Uterus (tissue), 4 donors: ENCODE data around the gene CDH13. TPM values are rescaled to one million over a fixed set of nuclear protein-coding genes. Genes with fewer than 3 reads are reported as not detected.

ENCODE experiments used
- DNase-seq, 2 donors: peaks; one replicate each; pipeline ENCODE4 v3.0.0-alpha.2; 2019 to 2020
- H3K27ac ChIP-seq, 2 donors: fragments of 200-600 bp; sonication (generic); 1 replicate in 1 of 2; 2 replicates in 1 of 2; pipeline ENCODE4 v1.5.1; 2016 to 2018
- H3K27me3 ChIP-seq, 2 donors: fragments of 200-600 bp; sonication (generic); one replicate each; pipeline ENCODE4 v1.5.1; 2018 to 2019; ENCODE audit warnings: control low read depth in 1 of 2
- H3K36me3 ChIP-seq, 2 donors: fragments of 200-600 bp; sonication (generic); one replicate each; pipeline ENCODE4 v1.5.1; 2019; ENCODE audit warnings: control low read depth in 1 of 2
- H3K4me1 ChIP-seq, 2 donors: fragments of 200-600 bp; sonication (generic); one replicate each; pipeline ENCODE4 v1.5.1; 2018 to 2019; ENCODE audit warnings: control low read depth in 1 of 2
- H3K4me3 ChIP-seq, 2 donors: fragments of 200-600 bp; sonication (generic); 1 replicate in 1 of 2; 2 replicates in 1 of 2; pipeline ENCODE4 v1.5.1; 2018 to 2019; ENCODE audit warnings: mild to moderate bottlenecking in 1 of 2
- H3K9me3 ChIP-seq, 2 donors: fragments of 200-600 bp; sonication (generic); one replicate each; pipeline ENCODE4 v1.5.1; 2019; ENCODE audit warnings: control low read depth in 1 of 2
- CTCF ChIP-seq, 4 experiments: fragments of 200-600 bp in 2 of 4; fragments of 450-650 bp in 2 of 4; sonication (generic) in 2 of 4; IDR thresholded peaks; one replicate each; pipeline ENCODE4 v1.5.1; 2016 to 2019; ENCODE audit warnings: antibody characterized with exemption in 4 of 4, mild to moderate bottlenecking in 2 of 4, moderate library complexity in 1 of 4
- POLR2A ChIP-seq, 2 donors: fragments of 450-650 bp; IDR thresholded peaks; one replicate each; pipeline ENCODE4 v1.6.1; 2016; ENCODE audit warnings: antibody characterized with exemption in 2 of 2, mild to moderate bottlenecking in 1 of 2, moderate library complexity in 1 of 2
- intact Hi-C: fragments of 100-400 bp; cut with DNase I; formaldehyde crosslinking; loops from one replicate; pipeline ENCODE4 v1.15.1; 2023; ENCODE audit warnings: low total_unique reads
- total RNA-seq, 4 donors: library from RNA; depleted of rRNA in 3 of 4; stranded (reverse); fragments of >200 nt in 3 of 4; gene quantifications; one replicate each; pipeline versions ENCODE4 v1.1.0 to v1.2.4, GENCODE V29; 2014 to 2023
- donor health status: DM: yes; HTN: yes; CAD: no.

CDH13 gene
- total RNA-seq, 4 donors from 2014 or later: 49.1 to 99.4 (median 82.7) TPM

- no peak for TF ChIP-seq POLR2A (IDR thresholded peaks at IDR 0.05)
- TF ChIP-seq CTCF (IDR thresholded peaks at IDR 0.05): no peak
- Histone ChIP-seq H3K4me1 (no peaks in the 10 kb centered on the region), H3K27me3 (no peaks in the 10 kb centered on the region), H3K36me3 (no peaks in the 10 kb centered on the region), H3K9me3 (no peaks in the 10 kb centered on the region), H3K27ac (no peak overlapping the region), H3K4me3 (no peak overlapping the region)
- intact Hi-C loops: no loop called here
- no peak for DNase-seq
These were observed 600.6 kb downstream of the CDH13 start for GRCh38 chr16:83227336-83227735.

GRCh38 chr16:83231729-83232128 is 605.0 kb downstream of the CDH13 start:
- H3K9me3 ChIP-seq: no peaks in the 10 kb centered on the region
- intact Hi-C loops: no loop called here
- H3K36me3 ChIP-seq: no peaks in the 10 kb centered on the region
- no peaks in the 10 kb centered on the region for H3K27me3 ChIP-seq
- TF ChIP-seq POLR2A (IDR thresholded peaks at IDR 0.05) (no peak), CTCF (IDR thresholded peaks at IDR 0.05) (no peak)
- H3K4me3 ChIP-seq: no peak overlapping the region
- no peaks in the 10 kb centered on the region for H3K4me1 ChIP-seq
- H3K27ac ChIP-seq: no peak overlapping the region
- DNase-seq: no peak

- H3K27me3 ChIP-seq: no peaks in the 10 kb centered on the region
- H3K27ac ChIP-seq: no peak overlapping the region
- no peak for DNase-seq
- no peaks in the 10 kb centered on the region for H3K36me3 ChIP-seq
- H3K9me3 ChIP-seq: no peaks in the 10 kb centered on the region
- H3K4me3 ChIP-seq: no peak overlapping the region
- no peaks in the 10 kb centered on the region for H3K4me1 ChIP-seq
- intact Hi-C loops: no loop called here
- TF ChIP-seq CTCF (IDR thresholded peaks at IDR 0.05): no peak
- no peak for TF ChIP-seq POLR2A (IDR thresholded peaks at IDR 0.05)
These were observed 606.4 kb downstream of the CDH13 start for GRCh38 chr16:83233153-83233552.

- no peaks in the 10 kb centered on the region for H3K36me3 ChIP-seq
- no peak overlapping the region for H3K27ac ChIP-seq
- intact Hi-C loops: no loop called here
- no peak for DNase-seq
- no peak for TF ChIP-seq CTCF (IDR thresholded peaks at IDR 0.05)
- TF ChIP-seq POLR2A (IDR thresholded peaks at IDR 0.05): no peak
- no peaks in the 10 kb centered on the region for H3K9me3 ChIP-seq
- H3K27me3 ChIP-seq: no peaks in the 10 kb centered on the region
- H3K4me3 ChIP-seq: no peak overlapping the region
- H3K4me1 ChIP-seq: no peaks in the 10 kb centered on the region
These were observed 612.4 kb downstream of the CDH13 start for GRCh38 chr16:83238949-83239691.

GRCh38 chr16:83244057-83244456 is 617.3 kb downstream of the CDH13 start:
- intact Hi-C loops: no loop called here
- Histone ChIP-seq H3K27me3 (no peaks in the 10 kb centered on the region), H3K36me3 (no peaks in the 10 kb centered on the region), H3K9me3 (no peaks in the 10 kb centered on the region), H3K4me1 (no peaks in the 10 kb centered on the region), H3K4me3 (no peak overlapping the region), H3K27ac (no peak overlapping the region)
- TF ChIP-seq POLR2A (IDR thresholded peaks at IDR 0.05) (no peak), CTCF (IDR thresholded peaks at IDR 0.05) (no peak)
- DNase-seq: no peak
